PC-3 (cell line): ENCODE results near the gene ARHGAP26. TPM values are rescaled to one million over a fixed set of nuclear protein-coding genes. Genes with fewer than 3 reads are reported as not detected.

Source experiments
- ATAC-seq: fragments of 200-7000 bp; cut with Tn5 transposase; 2 replicates; pipeline ENCODE4 v1.9.1; 2020; ENCODE audit warnings: mild to moderate bottlenecking, moderate library complexity
- BruUV-seq: library from RNA; stranded (reverse); fragments of 400-500 nt; replicated peaks from 2 replicates; lab custom pipeline; 2021; lab: Mats Ljungman, UMichigan
- CTCF ChIA-PET: fragments of 300-600 bp; sonication (Branson Sonifier 250); formaldehyde crosslinking; loops from one replicate; lab custom pipeline; 2022; ENCODE audit warnings: antibody characterized with exemption; lab: Charles Lee
- POLR2A ChIA-PET: fragments of 300-600 bp; sonication (Branson Sonifier 250); formaldehyde crosslinking; loops from one replicate; lab custom pipeline; 2022; ENCODE audit warnings: antibody characterized with exemption; ENCODE audit not compliant: unreplicated experiment; lab: Charles Lee
- DNase-seq: peaks from one replicate; pipeline ENCODE4 v3.0.0-alpha.2; 2015
- H2AFZ ChIP-seq: fragments of 300-600 bp; sonication (generic); 2 replicates; pipeline ENCODE4 v1.6.0; 2016; ENCODE audit warnings: antibody characterized with exemption, low read length
- H3F3A ChIP-seq: fragments of 300-600 bp; sonication (generic); one replicate; pipeline ENCODE4 v1.6.0; 2017; ENCODE audit warnings: antibody characterized with exemption, low read length, control low read depth, mild to moderate bottlenecking; ENCODE audit not compliant: unreplicated experiment
- H3K27ac ChIP-seq: fragments of 300-600 bp; sonication (generic); 2 replicates; pipeline ENCODE4 v1.5.1; 2016; ENCODE audit warnings: mild to moderate bottlenecking, low read length
- H3K27me3 ChIP-seq: fragments of 300-600 bp; sonication (generic); 2 replicates; pipeline ENCODE4 v1.6.1; 2016; ENCODE audit warnings: low read length, mixed read lengths
- H3K36me3 ChIP-seq: fragments of 300-600 bp; sonication (generic); 2 replicates; pipeline ENCODE4 v1.6.1; 2016; ENCODE audit warnings: low read depth, mixed run types, low read length, mixed read lengths
- H3K4me1 ChIP-seq: fragments of 300-600 bp; sonication (generic); 2 replicates; pipeline ENCODE4 v1.5.1; 2016; ENCODE audit warnings: low read length; ENCODE audit not compliant: insufficient read depth
- H3K4me2 ChIP-seq: fragments of 300-600 bp; sonication (generic); 2 replicates; pipeline ENCODE4 v1.6.0; 2016; ENCODE audit warnings: low read length
- H3K4me3 ChIP-seq: fragments of 300-600 bp; sonication (generic); 2 replicates; pipeline ENCODE4 v1.5.1; 2016; ENCODE audit warnings: mild to moderate bottlenecking, low read length, mixed read lengths
- H3K79me2 ChIP-seq: fragments of 300-600 bp; sonication (generic); 2 replicates; pipeline ENCODE4 v1.6.1; 2017; ENCODE audit warnings: low read length, mixed read lengths
- H3K9ac ChIP-seq: fragments of 300-600 bp; sonication (generic); 2 replicates; pipeline ENCODE4 v1.6.0; 2016; ENCODE audit warnings: mild to moderate bottlenecking, low read length
- H3K9me2 ChIP-seq: fragments of 300-600 bp; sonication (generic); replicated peaks from 2 replicates; pipeline ENCODE4 v1.6.1; 2016; ENCODE audit warnings: mixed run types, low read length, mixed read lengths
- H3K9me3 ChIP-seq: fragments of 300-600 bp; sonication (generic); 2 replicates; pipeline ENCODE4 v1.6.1; 2016; ENCODE audit warnings: low read length, mixed read lengths
- H4K20me1 ChIP-seq: fragments of 300-600 bp; sonication (generic); 2 replicates; pipeline ENCODE4 v1.6.1; 2016; ENCODE audit warnings: low read length, mixed read lengths
- CTCF ChIP-seq: fragments of 300-600 bp; sonication (generic); conservative IDR thresholded peaks from 2 replicates; pipeline ENCODE4 v1.5.1; 2017; ENCODE audit warnings: antibody characterized with exemption, low read depth, mild to moderate bottlenecking, low read length
- EZH2 ChIP-seq: fragments of 300-600 bp; sonication (generic); IDR thresholded peaks from one replicate; pipeline ENCODE4 v1.6.1; 2017; ENCODE audit warnings: antibody characterized with exemption, mild to moderate bottlenecking, low read length; ENCODE audit not compliant: unreplicated experiment
- EZH2phosphoT487 ChIP-seq: fragments of 300-600 bp; sonication (generic); IDR thresholded peaks from 2 replicates; pipeline ENCODE4 v1.6.1; 2018; ENCODE audit warnings: mild to moderate bottlenecking, antibody characterized with exemption, low read length, borderline replicate concordance
- intact Hi-C: fragments of 100-400 bp; cut with micrococcal nuclease; formaldehyde crosslinking; loops from 2 replicates; pipeline ENCODE4 v1.9.0; 2023
- total RNA-seq: library from RNA; depleted of rRNA; stranded (reverse); fragments of >200 nt; gene quantifications from 2 replicates; pipeline ENCODE4 v1.2.3, GENCODE V29; 2014

The ARHGAP26 gene
- total RNA-seq, 1 experiment from 2014 or later: 11.7 TPM

- no peak overlapping the region for H3K4me2 ChIP-seq
- no peaks in the 10 kb centered on the region for H3K27me3 ChIP-seq
- H3K9me2 ChIP-seq: no peaks in the 10 kb centered on the region
- no peak overlapping the region for H3K4me3 ChIP-seq
- ATAC-seq (no peak), DNase-seq (no peak)
- TF ChIP-seq EZH2phosphoT487: no peak
- no peak for TF ChIP-seq EZH2
- no peak for TF ChIP-seq CTCF
- no peaks in the 10 kb centered on the region for H3K9me3 ChIP-seq
- H2AFZ ChIP-seq: no peak overlapping the region
- BruUV-seq: no TSS peak
- no peaks in the 10 kb centered on the region for H3K36me3 ChIP-seq
- H4K20me1 ChIP-seq: no peaks in the 10 kb centered on the region
- H3K79me2 ChIP-seq: no peaks in the 10 kb centered on the region
- no peak overlapping the region for H3K27ac ChIP-seq
- ChIA-PET POLR2A (no interaction called here), CTCF (no interaction called here)
- H3K4me1 ChIP-seq: no peaks in the 10 kb centered on the region
- no peaks in the 10 kb centered on the region for H3F3A ChIP-seq
- intact Hi-C loops: no loop called here
- no peak overlapping the region for H3K9ac ChIP-seq
Measured at GRCh38 chr5:143110591-143110990, 340.4 kb downstream of the ARHGAP26 start.

- ATAC-seq (no peak), DNase-seq (no peak)
- no peaks in the 10 kb centered on the region for H3K9me3 ChIP-seq
- intact Hi-C loops: no loop called here
- TF ChIP-seq EZH2 (no peak), EZH2phosphoT487 (no peak), CTCF (no peak)
- no peak overlapping the region for H3K4me2 ChIP-seq
- H2AFZ ChIP-seq: no peak overlapping the region
- ChIA-PET CTCF (no interaction called here), POLR2A (interaction anchor here (0.5 kb wide), 1 partner anchor 140 kb away, joined by 33 read pairs; no protein-coding TSS in a partner anchor)
- H3F3A ChIP-seq: no peaks in the 10 kb centered on the region
- no peak overlapping the region for H3K27ac ChIP-seq
- no peaks in the 10 kb centered on the region for H3K27me3 ChIP-seq
- no peaks in the 10 kb centered on the region for H4K20me1 ChIP-seq
- BruUV-seq: no TSS peak
- H3K4me1 ChIP-seq: no peaks in the 10 kb centered on the region
- H3K79me2 ChIP-seq: no peaks in the 10 kb centered on the region
- no peaks in the 10 kb centered on the region for H3K9me2 ChIP-seq
- no peak overlapping the region for H3K9ac ChIP-seq
- no peak overlapping the region for H3K4me3 ChIP-seq
- H3K36me3 ChIP-seq: no peaks in the 10 kb centered on the region
Measured at GRCh38 chr5:143111799-143112198, 341.6 kb downstream of the ARHGAP26 start.

- no peak overlapping the region for H3K9ac ChIP-seq
- POLR2A ChIA-PET: no interaction called here
- H3K27me3 ChIP-seq: no peaks in the 10 kb centered on the region
- intact Hi-C loops: no loop called here
- no peaks in the 10 kb centered on the region for H3K36me3 ChIP-seq
- no peaks in the 10 kb centered on the region for H3K9me3 ChIP-seq
- no peak for ATAC-seq
- H3F3A ChIP-seq: no peaks in the 10 kb centered on the region
- no peaks in the 10 kb centered on the region for H3K4me1 ChIP-seq
- DNase-seq: no peak
- no peak overlapping the region for H2AFZ ChIP-seq
- CTCF ChIA-PET: no interaction called here
- H3K4me2 ChIP-seq: no peak overlapping the region
- H3K9me2 ChIP-seq: no peaks in the 10 kb centered on the region
- H3K79me2 ChIP-seq: no peaks in the 10 kb centered on the region
- no peak for TF ChIP-seq EZH2phosphoT487
- no peak for TF ChIP-seq EZH2
- TF ChIP-seq CTCF: no peak
- no TSS peak for BruUV-seq
- no peaks in the 10 kb centered on the region for H4K20me1 ChIP-seq
- no peak overlapping the region for H3K4me3 ChIP-seq
- H3K27ac ChIP-seq: no peak overlapping the region
Measured at GRCh38 chr5:143113461-143113860, 343.3 kb downstream of the ARHGAP26 start.
